Osteoblast (primary cell): ENCODE results near the gene KIF5B. TPM values are rescaled to one million over a fixed set of nuclear protein-coding genes. Genes with fewer than 3 reads are reported as not detected.

Experiments used
- DNase-seq: peaks from one replicate; pipeline ENCODE4 v3.0.0; 2011; ENCODE audit warnings: low spot score, mixed read lengths; ENCODE audit not compliant: insufficient read length; ENCODE audit errors: missing footprints
- H2AFZ ChIP-seq: 2 replicates; pipeline ENCODE4 v1.6.0; 2011; ENCODE audit warnings: mild to moderate bottlenecking, low read length
- H3K27ac ChIP-seq: 2 replicates; pipeline ENCODE4 v1.5.1; 2011; ENCODE audit warnings: mild to moderate bottlenecking, low read depth, low read length, moderate library complexity
- H3K27me3 ChIP-seq: 2 replicates; pipeline ENCODE4 v1.6.0; 2012; ENCODE audit warnings: mild to moderate bottlenecking, control low read depth, inconsistent platforms, low read length, moderate library complexity; ENCODE audit not compliant: insufficient read depth
- H3K36me3 ChIP-seq: 2 replicates; pipeline ENCODE4 v1.5.1; 2011; ENCODE audit warnings: mild to moderate bottlenecking, low read length, control low read depth, moderate library complexity; ENCODE audit not compliant: insufficient read depth
- H3K4me1 ChIP-seq: 2 replicates; pipeline ENCODE4 v1.5.1; 2011; ENCODE audit warnings: mild to moderate bottlenecking, low read length, control low read depth, moderate library complexity; ENCODE audit not compliant: insufficient read depth
- H3K4me2 ChIP-seq: 2 replicates; pipeline ENCODE4 v1.6.0; 2011; ENCODE audit warnings: mild to moderate bottlenecking, low read length; ENCODE audit not compliant: insufficient read depth
- H3K4me3 ChIP-seq: fragments of 200-600 bp; sonication (generic); 3 replicates; pipeline ENCODE4 v1.5.1; 2012; ENCODE audit warnings: mild to moderate bottlenecking, low read length, inconsistent platforms; ENCODE audit not compliant: insufficient read depth
- H3K79me2 ChIP-seq: 2 replicates; pipeline ENCODE4 v1.6.0; 2012; ENCODE audit warnings: mild to moderate bottlenecking, low read length, control low read depth, inconsistent platforms; ENCODE audit not compliant: insufficient read depth
- H3K9me3 ChIP-seq: 2 replicates; pipeline ENCODE4 v1.5.1; 2011; ENCODE audit warnings: low read depth, low read length, control low read depth
- H4K20me1 ChIP-seq: 2 replicates; pipeline ENCODE4 v1.6.0; 2012; ENCODE audit warnings: mild to moderate bottlenecking, low read length, control low read depth; ENCODE audit not compliant: insufficient read depth
- CTCF ChIP-seq: IDR thresholded peaks from 2 replicates; pipeline ENCODE4 v1.5.1; 2011; ENCODE audit warnings: mild to moderate bottlenecking, low read depth, low read length, moderate library complexity; ENCODE audit errors: extremely low read depth
- total RNA-seq: library from RNA; depleted of rRNA; stranded (reverse); fragments of >200 nt; gene quantifications from 2 replicates; pipeline ENCODE4 v1.2.3, GENCODE V29; 2012

The KIF5B gene
- total RNA-seq, 1 donor = 128 TPM

GRCh38 chr10:32073659-32074058 lies 17.4 kb upstream of the KIF5B start:
- H4K20me1 ChIP-seq = no peaks in the 10 kb centered on the region

DNA sequence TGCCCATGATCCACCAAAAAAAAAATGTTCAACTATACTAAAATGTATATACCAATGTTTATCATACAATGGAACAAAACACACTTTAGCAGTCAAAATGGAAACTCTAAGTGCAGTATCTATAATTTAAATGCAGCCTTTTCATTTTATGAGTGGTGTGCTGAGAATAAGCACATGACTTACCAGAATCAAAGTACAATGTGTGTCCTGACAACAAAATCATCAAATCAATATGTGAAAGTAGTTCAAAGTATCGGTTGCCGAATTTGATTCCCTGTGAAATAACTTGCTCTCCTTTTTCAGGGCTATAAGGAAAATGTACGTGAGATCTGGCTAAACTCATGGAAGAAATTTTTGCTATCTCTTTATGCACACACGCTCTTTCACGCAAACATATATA lies 16.9 kb upstream of the KIF5B start:
- Histone ChIP-seq H3K27ac (no peak overlapping the region), H3K4me1 (peaks cover 7% of the 10 kb centered on the region), H3K4me2 (no peak overlapping the region), H3K4me3 (no peak overlapping the region), H3K9me3 (no peaks in the 10 kb centered on the region), H3K36me3 (no peaks in the 10 kb centered on the region), H3K27me3 (no peaks in the 10 kb centered on the region), H4K20me1 (no peaks in the 10 kb centered on the region), H2AFZ (no peak overlapping the region), H3K79me2 (no peaks in the 10 kb centered on the region)
- TF ChIP-seq CTCF = no peak
- no peak for DNase-seq

More at GRCh38 chr10:32073659-32074058, 17.4 kb upstream of the KIF5B start:
- Histone ChIP-seq H3K36me3 (no peaks in the 10 kb centered on the region), H3K4me3 (no peak overlapping the region), H3K27ac (no peak overlapping the region), H3K27me3 (no peaks in the 10 kb centered on the region), H3K9me3 (no peaks in the 10 kb centered on the region), H3K79me2 (no peaks in the 10 kb centered on the region), H3K4me1 (peaks cover 9% of the 10 kb centered on the region), H2AFZ (no peak overlapping the region), H3K4me2 (no peak overlapping the region)
- no peak for TF ChIP-seq CTCF
- DNase-seq = peak; percentile 62

- H3K4me1 ChIP-seq = no peaks in the 10 kb centered on the region
- no peaks in the 10 kb centered on the region for H3K9me3 ChIP-seq
- H2AFZ ChIP-seq = peak overlapping the region; percentile 17
- TF ChIP-seq CTCF = no peak
- no peak for DNase-seq
- no peaks in the 10 kb centered on the region for H3K27me3 ChIP-seq
- no peak overlapping the region for H3K27ac ChIP-seq
- no peaks in the 10 kb centered on the region for H3K36me3 ChIP-seq
- H4K20me1 ChIP-seq = no peaks in the 10 kb centered on the region
- H3K79me2 ChIP-seq = no peaks in the 10 kb centered on the region
- no peak overlapping the region for H3K4me2 ChIP-seq
- H3K4me3 ChIP-seq = no peak overlapping the region
These were observed 16.0 kb upstream of the KIF5B start for GRCh38 chr10:32072025-32072800.

DNA sequence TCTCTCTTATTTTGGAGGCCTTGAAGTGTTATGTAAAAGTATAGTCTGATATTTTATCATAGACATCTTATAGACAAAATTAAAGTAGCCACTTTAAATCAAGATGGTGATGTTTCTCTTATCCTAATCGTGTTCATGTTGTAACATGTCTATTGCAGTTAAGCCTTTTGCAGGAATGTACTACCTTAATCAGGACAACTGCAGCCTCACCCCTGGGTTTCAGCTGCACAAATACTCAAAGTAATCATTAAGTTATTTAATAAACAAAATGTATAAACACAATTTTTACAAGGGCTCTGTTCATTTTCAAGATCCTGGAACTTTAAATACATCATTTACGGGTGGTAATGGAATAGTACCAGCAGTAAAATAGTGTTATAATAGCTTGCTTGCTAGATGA lies 14.4 kb upstream of the KIF5B start:
- Histone ChIP-seq H3K9me3 (no peaks in the 10 kb centered on the region), H3K36me3 (no peaks in the 10 kb centered on the region), H3K79me2 (no peaks in the 10 kb centered on the region), H3K27ac (no peak overlapping the region), H4K20me1 (no peaks in the 10 kb centered on the region), H3K4me1 (peaks cover 4% of the 10 kb centered on the region), H3K4me2 (no peak overlapping the region), H3K4me3 (no peak overlapping the region), H2AFZ (no peak overlapping the region), H3K27me3 (no peaks in the 10 kb centered on the region)
- DNase-seq = no peak
- TF ChIP-seq CTCF = no peak
